Large intestine (tissue), 3 donors: ENCODE measurements around the gene RAD18. TPM values are rescaled to one million over a fixed set of nuclear protein-coding genes. Genes with fewer than 3 reads are reported as not detected.
A peak's percentile ranks its signal among the peaks of the same experiment; 100 is the strongest.

ENCODE experiments used
- DNase-seq, 2 donors: peaks; one replicate each; pipeline versions ENCODE4 v3.0.0 to v3.0.0-alpha.2; 2013
- H3K27ac ChIP-seq: one replicate; pipeline ENCODE4 v1.5.1; 2013; ENCODE audit warnings: low read length
- H3K27me3 ChIP-seq: 2 replicates; pipeline ENCODE4 v1.6.1; 2013; ENCODE audit warnings: low read length; ENCODE audit not compliant: control insufficient read depth, insufficient read depth
- H3K36me3 ChIP-seq: 2 replicates; pipeline ENCODE4 v1.6.1; 2013; ENCODE audit warnings: low read length; ENCODE audit not compliant: control insufficient read depth, insufficient read depth
- H3K4me1 ChIP-seq: one replicate; pipeline ENCODE4 v1.6.1; 2013; ENCODE audit warnings: low read length; ENCODE audit not compliant: control insufficient read depth, insufficient read depth
- H3K4me3 ChIP-seq: one replicate; pipeline ENCODE4 v1.5.1; 2013; ENCODE audit warnings: low read length
- H3K9me3 ChIP-seq: one replicate; pipeline ENCODE4 v1.6.1; 2013; ENCODE audit warnings: mild to moderate bottlenecking, low read depth, low read length, moderate library complexity; ENCODE audit not compliant: control insufficient read depth
- WGBS: methylation state at CpG from one replicate; pipeline ENCODE4 v1.1.5; 2013; ENCODE audit warnings: low lambda C conversion rate; ENCODE audit not compliant: insufficient coverage; 5-methylcytosine and 5-hydroxymethylcytosine counted together
- polyA plus RNA-seq: library from polyadenylated mRNA; unstranded; fragments of 120-200 nt; gene quantifications from one replicate; pipeline ENCODE4 v1.2.1, GENCODE V29; 2013

Gene RAD18
- polyA plus RNA-seq, 1 donor: 8.2 TPM

GRCh38 chr3:8979262-8979661, 16.0 kb upstream of the RAD18 start:
- H3K27ac ChIP-seq: no peak overlapping the region
- whole genome bisulfite sequencing: no CpG with 5 or more reads among the region's 1 CpG
- H3K4me3 ChIP-seq: no peak overlapping the region
- no peak for DNase-seq
- H3K4me1 ChIP-seq: no peaks in the 10 kb centered on the region
- no peaks in the 10 kb centered on the region for H3K9me3 ChIP-seq
- no peaks in the 10 kb centered on the region for H3K36me3 ChIP-seq
- H3K27me3 ChIP-seq: no peaks in the 10 kb centered on the region

GRCh38 chr3:8978551-8978950, 15.3 kb upstream of the RAD18 start:
- H3K36me3 ChIP-seq: no peaks in the 10 kb centered on the region
- H3K27me3 ChIP-seq: no peaks in the 10 kb centered on the region
- DNase-seq: no peak
- no peak overlapping the region for H3K27ac ChIP-seq
- no peaks in the 10 kb centered on the region for H3K9me3 ChIP-seq
- H3K4me3 ChIP-seq: no peak overlapping the region
- WGBS: no CpG with 5 or more reads among the region's 3 CpGs
- H3K4me1 ChIP-seq: no peaks in the 10 kb centered on the region

DNA sequence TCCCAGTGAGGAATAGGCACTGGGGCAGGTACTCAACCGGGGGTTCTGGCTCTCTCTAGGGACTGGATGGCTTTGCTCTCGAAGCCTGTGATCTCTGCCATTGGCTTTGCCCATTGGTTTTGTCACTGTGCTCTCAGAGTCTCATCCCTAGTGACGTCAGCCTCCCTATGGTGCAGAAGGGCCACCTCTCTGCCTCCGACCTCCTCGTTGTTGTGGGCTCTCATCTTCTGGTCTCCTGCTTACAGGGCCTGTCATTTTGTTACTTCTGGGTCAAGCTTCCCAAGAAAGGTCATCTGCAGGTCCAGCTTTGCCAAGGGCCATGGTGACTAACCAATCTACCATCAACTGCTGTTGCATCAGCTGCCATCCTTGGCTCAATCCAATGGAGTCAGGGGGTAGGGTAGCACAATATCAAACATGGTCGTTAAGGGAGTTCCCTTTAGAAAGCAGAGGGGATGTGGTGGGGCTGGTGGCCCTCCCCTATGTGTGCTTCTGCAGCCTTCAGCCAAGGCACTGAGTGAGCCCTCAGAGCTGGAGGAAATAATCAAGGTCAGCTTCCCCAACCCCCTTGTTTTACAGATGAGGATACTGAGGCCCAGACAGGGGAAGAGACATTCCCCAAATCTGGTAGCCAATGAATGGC, 13.4 kb upstream of the RAD18 start:
- 90% methylated on average over 2 of the region's 6 CpGs for WGBS
- H3K4me3 ChIP-seq: no peak overlapping the region
- H3K36me3 ChIP-seq: no peaks in the 10 kb centered on the region
- H3K4me1 ChIP-seq: no peaks in the 10 kb centered on the region
- no peaks in the 10 kb centered on the region for H3K27me3 ChIP-seq
- no peak for DNase-seq
- no peak overlapping the region for H3K27ac ChIP-seq
- no peaks in the 10 kb centered on the region for H3K9me3 ChIP-seq

- Histone ChIP-seq H3K4me3 (no peak overlapping the region), H3K27ac (no peak overlapping the region), H3K27me3 (no peaks in the 10 kb centered on the region), H3K36me3 (no peaks in the 10 kb centered on the region), H3K4me1 (no peaks in the 10 kb centered on the region), H3K9me3 (no peaks in the 10 kb centered on the region)
- no CpG with 5 or more reads among the region's 11 CpGs for WGBS
- DNase-seq: no peak
These were observed 12.1 kb upstream of the RAD18 start for GRCh38 chr3:8975081-8976020.

DNA sequence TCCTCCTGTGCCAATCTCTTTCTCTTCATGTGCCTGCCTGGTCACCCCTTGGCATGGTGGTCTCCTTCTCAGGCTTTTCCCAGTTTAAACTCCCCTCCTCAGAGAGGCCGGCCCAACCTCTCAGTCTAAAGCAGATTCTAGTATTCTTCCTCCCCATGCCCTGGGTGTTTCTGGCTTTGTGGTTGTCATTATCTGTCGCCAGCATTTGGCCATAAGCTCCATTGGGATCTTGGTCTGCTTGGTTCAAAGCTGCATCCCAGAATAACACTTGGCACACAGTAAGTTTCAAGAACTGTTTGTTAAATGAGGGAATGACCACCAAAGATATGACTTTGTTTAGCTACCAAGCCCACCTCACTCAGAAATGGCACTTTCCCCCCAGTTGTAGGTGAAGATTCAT, 11.2 kb upstream of the RAD18 start:
- no CpG with 5 or more reads among the region's 2 CpGs for WGBS
- H3K27ac ChIP-seq: no peak overlapping the region
- no peaks in the 10 kb centered on the region for H3K36me3 ChIP-seq
- no peak for DNase-seq
- H3K27me3 ChIP-seq: no peaks in the 10 kb centered on the region
- no peak overlapping the region for H3K4me3 ChIP-seq
- peaks cover 2% of the 10 kb centered on the region for H3K4me1 ChIP-seq
- H3K9me3 ChIP-seq: no peaks in the 10 kb centered on the region

- Histone ChIP-seq H3K4me3 (no peak overlapping the region), H3K27me3 (no peaks in the 10 kb centered on the region), H3K27ac (no peak overlapping the region), H3K36me3 (no peaks in the 10 kb centered on the region), H3K9me3 (no peaks in the 10 kb centered on the region), H3K4me1 (peaks cover 15% of the 10 kb centered on the region)
- no peak for DNase-seq
- no CpG with 5 or more reads among the region's 2 CpGs for WGBS
These were observed 9.4 kb upstream of the RAD18 start for GRCh38 chr3:8972639-8973038.

- peak; percentile 48 for DNase-seq
- no peak overlapping the region for H3K27ac ChIP-seq
- no peaks in the 10 kb centered on the region for H3K36me3 ChIP-seq
- H3K9me3 ChIP-seq: no peaks in the 10 kb centered on the region
- H3K4me3 ChIP-seq: no peak overlapping the region
- WGBS: 10% methylated on average over 1 of the region's 7 CpGs
- H3K4me1 ChIP-seq: peaks cover 20% of the 10 kb centered on the region
- no peaks in the 10 kb centered on the region for H3K27me3 ChIP-seq
These were observed 7.8 kb upstream of the RAD18 start for GRCh38 chr3:8970971-8971589.

GRCh38 chr3:8969241-8969640, 6.0 kb upstream of the RAD18 start:
- H3K4me1 ChIP-seq: peaks cover 37% of the 10 kb centered on the region
- H3K27ac ChIP-seq: peak overlapping the region; percentile 68
- no peaks in the 10 kb centered on the region for H3K9me3 ChIP-seq
- WGBS: no CpG with 5 or more reads among the region's 4 CpGs
- no peak overlapping the region for H3K4me3 ChIP-seq
- no peaks in the 10 kb centered on the region for H3K27me3 ChIP-seq
- peak; percentile 49 to 90 for DNase-seq
- no peaks in the 10 kb centered on the region for H3K36me3 ChIP-seq

DNA sequence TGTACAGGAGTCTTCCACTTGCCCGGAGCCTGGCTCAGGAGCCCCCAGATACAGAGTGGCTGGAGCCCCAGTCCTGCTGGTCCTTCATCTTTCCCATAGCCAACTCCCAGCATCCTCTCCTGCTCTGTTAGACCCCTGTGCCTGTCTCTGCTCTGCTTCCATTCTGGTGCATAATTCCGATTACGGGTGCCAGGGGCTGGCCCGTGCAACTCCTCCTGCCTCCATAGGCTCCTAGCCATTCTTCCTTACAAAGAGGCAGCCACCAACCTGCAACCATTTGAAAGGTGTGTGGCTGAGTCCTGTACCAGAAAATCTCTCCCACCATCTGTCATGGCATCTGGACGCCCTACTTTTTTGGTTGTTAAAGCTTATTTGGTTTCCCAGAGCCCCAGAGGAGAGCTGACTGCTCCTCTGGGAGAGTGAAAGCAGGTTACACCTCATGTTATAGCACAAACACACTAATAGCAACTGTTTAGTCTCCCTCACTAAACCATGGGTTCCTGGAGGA, 5.2 kb upstream of the RAD18 start:
- peak in 1 of 2 donors; percentile 38 for DNase-seq
- H3K4me1 ChIP-seq: peaks cover 42% of the 10 kb centered on the region
- H3K27ac ChIP-seq: peak overlapping the region; percentile 68
- no peak overlapping the region for H3K4me3 ChIP-seq
- H3K27me3 ChIP-seq: no peaks in the 10 kb centered on the region
- H3K9me3 ChIP-seq: no peaks in the 10 kb centered on the region
- no CpG with 5 or more reads among the region's 5 CpGs for WGBS
- H3K36me3 ChIP-seq: no peaks in the 10 kb centered on the region

DNA sequence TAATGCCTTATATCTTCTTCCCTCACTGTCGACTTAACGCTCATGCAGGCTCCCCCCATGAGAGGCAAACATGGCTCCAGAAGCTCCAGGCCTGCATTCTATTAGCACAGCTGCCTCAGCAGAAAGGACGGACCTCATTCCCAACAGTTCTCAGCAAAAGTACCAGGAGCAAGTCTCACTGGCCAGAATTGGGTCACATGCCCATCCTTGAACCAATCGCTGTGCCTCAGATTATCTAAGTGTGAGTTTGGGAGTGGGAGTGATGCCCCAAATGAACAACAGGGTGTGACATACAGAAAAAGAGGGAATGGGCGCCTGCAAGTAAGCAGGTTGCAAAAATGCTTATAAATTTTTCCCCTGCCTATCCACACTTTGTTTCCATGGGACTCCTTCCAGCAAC, 4.3 kb upstream of the RAD18 start:
- Histone ChIP-seq H3K9me3 (no peaks in the 10 kb centered on the region), H3K27ac (no peak overlapping the region), H3K36me3 (no peaks in the 10 kb centered on the region), H3K27me3 (no peaks in the 10 kb centered on the region), H3K4me1 (peaks cover 42% of the 10 kb centered on the region), H3K4me3 (no peak overlapping the region)
- DNase-seq: no peak
- WGBS: no CpG with 5 or more reads among the region's 5 CpGs
